Stimulated activated CD4-positive, alpha-beta T cell treated with anti-CD3 and anti-CD28 coated beads, TNF-alpha, amount 100 ng/mL, for 48 hours (primary cell): Measurements from ENCODE around the gene DERA.
"Not testable (repeated sequence)": the region's sequence is repeated elsewhere in the genome, so short reads cannot be mapped to it uniquely, and the experiment has no call there.

Source experiments
- DNase-seq, 3 donors: peaks; one replicate each; pipeline ENCODE4 v3.0.0-alpha.2; 2020; ENCODE audit warnings: low read depth in 3 of 3

DERA gene

DNA sequence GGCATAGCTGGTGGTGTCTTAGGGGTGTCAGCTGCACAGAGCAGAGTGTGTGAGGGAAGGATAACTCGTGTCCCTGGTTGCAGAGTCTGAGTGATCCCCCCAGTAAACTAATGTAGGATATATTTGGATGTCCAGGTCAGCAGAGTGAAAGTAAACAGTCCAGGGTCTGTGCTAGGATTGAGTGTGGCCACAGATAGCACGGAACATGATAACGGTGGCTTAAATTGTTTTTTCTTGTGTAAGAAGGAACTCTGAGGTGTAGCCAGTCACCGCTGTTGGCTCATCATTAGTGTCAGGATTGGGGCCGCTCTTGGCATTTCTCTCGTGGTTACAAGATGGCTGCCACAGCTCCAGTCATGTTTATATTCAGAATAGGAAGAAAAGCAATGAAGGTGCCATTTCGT lies 97.3 kb downstream of the DERA start:
- no peak for DNase-seq

DNA sequence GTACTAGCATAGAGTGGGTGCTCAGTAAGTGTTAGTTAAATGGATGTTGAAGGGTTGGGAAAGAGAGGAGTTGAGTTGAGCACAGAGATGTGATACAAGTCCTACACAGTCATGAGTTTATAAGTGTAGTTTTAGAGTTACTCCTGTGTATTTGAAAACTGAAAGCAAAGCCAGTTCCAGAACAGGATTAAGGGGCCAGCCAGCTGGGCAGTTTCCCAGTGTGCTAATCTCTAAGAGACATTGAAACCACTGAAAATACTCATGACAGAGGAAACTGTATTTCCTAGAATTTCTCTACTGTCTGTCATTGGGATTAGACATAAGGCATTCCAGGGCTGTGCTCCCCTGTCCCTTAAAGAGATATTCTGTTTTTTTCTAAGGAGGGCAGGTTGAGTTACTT lies 101.0 kb downstream of the DERA start:
- DNase-seq, result no peak

GRCh38 chr12:16013722-16014121 lies 102.6 kb downstream of the DERA start:
- DNase-seq, result not testable (repeated sequence)

DNA sequence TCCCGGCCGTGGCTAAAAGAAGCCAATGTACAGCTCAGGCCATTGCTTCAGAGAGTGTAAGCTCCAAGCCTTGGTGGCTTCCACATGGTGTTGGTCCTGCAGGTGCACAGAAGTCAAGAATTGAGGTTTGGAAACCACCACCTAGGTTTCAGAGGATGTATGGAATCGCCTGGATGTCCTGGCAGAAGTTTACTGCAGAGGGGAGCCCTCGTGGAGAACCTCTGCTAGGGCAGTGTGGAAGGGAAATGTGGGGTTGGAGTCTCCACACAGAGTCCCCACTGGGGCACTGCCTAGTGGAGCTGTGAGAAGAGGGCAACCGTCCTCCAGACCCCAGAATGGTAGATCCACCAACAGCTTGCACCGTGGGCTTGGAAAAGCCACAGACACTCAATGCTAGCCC lies 103.3 kb downstream of the DERA start:
- not testable (repeated sequence) for DNase-seq

GRCh38 chr12:16016748-16017147 lies 105.6 kb downstream of the DERA start:
- DNase-seq, result no peak

DNA sequence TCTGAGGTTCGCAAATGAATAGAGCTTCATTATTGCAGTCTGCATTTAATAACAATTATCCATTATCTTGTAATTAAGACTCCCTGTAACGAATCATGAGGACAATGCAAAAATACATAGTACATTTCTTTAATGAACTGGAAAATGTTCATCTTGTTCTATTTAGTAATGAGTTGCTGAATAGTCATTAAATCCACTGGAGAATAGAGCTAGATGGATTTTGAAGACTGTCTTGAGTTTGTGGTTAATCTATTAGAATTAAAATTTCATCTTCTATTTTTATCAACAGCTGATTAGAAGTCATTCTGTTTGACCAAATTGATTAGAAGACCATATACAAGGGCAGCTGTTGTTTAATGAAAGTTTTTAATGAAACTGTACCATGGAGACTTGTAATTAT lies 107.2 kb downstream of the DERA start:
- no peak for DNase-seq

- DNase-seq, result no peak
Observed at GRCh38 chr12:16019136-16019535, 108.0 kb downstream of the DERA start.

DNA sequence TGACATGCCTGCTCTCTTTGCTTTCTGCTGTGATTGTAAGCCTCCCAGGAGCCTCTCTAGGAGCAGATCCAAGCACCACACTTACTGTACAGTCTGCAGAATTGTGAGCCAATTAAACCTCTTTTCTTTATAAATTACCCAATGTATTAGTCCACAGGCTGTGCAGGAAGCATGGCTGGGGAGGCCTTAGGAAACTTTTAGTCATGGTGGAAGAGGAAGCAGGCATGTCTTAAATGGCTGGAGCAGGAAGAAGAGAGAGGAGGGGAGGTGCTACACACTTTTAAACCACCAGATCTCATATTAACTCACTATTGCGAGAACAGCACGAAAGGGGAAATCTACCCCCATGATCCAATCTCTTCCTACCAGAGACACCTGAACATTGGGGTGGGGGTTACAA lies 108.9 kb downstream of the DERA start:
- DNase-seq, result no peak

- no peak for DNase-seq
Observed at GRCh38 chr12:16021026-16021425, 109.9 kb downstream of the DERA start.

- DNase-seq, result no peak
Observed at GRCh38 chr12:16021676-16022075, 110.5 kb downstream of the DERA start.

DNA sequence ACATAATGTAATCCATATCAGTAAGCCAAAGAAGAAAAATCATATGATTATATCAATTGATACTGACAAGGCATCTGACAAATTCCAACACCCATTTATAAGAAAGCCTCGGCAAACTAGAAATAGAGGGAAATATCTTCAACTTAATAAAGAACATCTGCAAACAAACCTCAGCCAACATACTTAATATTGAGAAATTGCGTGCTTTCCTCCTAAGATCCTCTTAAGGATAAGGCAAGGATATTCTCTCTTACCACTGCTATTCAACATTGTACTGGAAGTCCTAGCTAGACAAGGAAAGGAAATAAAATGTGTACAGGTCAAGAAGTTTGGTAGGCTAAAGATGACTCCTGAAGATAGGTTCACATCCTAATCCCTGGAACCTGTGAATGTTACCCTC lies 115.9 kb downstream of the DERA start:
- no peak for DNase-seq

GRCh38 chr12:16030744-16031143 lies 119.6 kb downstream of the DERA start:
- DNase-seq, result no peak

GRCh38 chr12:16034136-16034817 lies 123.1 kb downstream of the DERA start:
- DNase-seq, result no peak

- DNase-seq, result no peak
Observed at GRCh38 chr12:16036073-16036472, 124.9 kb downstream of the DERA start.

DNA sequence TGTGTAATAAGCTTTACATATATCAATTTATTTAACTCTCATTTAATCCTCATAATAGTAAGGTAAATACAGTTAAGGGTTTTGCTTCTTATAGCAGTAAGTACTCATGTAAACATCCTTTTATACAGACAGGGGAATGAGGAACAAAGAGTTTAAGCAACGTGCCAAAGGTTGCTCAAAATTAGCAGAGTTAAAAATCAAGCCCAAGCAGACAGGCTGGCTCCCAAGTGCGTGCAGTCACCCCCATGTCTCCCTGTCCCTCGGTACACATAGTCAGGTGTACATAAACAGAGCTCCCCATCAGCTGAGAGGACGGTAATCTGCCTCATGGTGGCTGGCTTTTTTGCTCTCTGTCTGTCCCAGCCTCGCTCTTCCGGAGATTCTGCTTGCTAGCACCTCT lies 126.4 kb downstream of the DERA start:
- DNase-seq, result no peak

DNA sequence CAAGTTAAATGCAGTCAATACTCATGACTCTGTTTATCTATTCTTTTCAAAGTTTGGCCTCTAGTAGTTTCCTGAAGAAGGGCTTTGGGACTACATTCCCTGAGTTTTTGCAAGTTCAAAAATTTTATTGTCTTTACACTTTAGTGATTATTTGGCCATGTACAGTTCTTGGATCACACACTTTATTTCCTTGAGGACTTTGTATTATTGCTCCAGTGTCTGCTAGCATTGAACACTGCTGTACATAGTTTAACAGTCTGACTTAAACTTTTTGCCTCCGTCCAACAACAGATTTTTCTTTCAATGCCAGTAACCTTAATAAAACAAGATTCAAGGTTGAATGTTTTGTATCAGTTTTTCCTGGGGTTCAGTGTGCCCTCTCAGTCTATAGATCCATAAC lies 132.3 kb downstream of the DERA start:
- DNase-seq, result no peak

DNA sequence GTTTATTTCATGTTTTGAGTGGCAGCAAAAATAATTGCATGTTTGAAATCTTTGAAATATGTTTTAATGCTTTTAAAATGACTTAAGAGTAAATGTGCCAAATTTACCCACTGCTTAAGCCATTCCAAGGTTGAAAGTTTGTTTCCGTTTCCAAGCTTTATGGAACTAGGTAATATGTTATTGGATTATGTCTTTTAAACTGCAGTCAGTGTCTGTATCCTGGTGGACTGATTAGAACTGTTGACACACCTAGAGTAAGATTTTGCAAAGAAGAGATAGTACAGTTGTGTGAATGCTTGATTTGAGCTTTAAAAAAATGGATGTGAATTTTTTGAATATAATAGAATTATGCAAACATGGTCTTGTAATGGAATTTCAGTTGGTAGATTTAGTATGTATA lies 135.1 kb downstream of the DERA start:
- no peak for DNase-seq

DNA sequence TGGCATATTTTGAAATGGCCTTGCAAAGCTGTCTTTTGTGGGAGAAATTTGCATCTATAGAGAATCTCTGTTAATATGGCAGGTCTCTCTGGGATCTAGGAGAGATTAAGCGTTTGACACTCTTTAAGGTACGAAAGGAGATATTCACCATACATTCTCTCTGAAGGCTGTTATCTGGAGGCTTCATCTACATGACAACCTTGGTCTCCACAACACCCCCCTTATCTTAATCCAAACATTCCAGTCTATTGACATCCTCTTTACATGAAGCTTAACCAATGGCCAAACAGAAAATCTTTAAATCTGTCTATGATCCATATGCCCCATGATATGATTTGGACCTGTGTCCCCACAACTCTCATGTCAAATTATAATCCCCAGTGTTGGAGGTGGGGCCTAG lies 137.4 kb downstream of the DERA start:
- DNase-seq, result no peak

GRCh38 chr12:16056910-16057309 lies 145.8 kb downstream of the DERA start:
- DNase-seq, result no peak

DNA sequence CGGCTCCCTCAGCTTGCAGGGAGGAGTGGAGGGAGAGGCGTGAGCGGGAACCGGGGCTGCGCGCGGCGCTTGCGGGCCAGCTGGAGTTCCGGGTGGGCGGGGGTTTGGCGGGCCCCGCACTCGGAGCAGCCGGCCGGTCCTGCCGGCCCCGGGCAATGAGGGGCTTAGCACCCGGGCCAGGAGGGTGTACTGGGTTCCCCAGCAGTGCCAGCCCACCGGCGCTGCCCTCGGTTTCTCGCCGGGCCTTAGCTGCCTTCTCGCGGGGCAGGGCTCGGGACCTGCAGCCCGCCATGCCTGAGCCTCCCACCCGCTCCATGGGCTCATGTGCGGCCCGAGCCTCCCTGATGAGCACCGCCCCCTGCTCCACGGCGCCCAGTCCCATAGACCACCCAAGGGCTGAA lies 146.2 kb downstream of the DERA start:
- not testable (repeated sequence) for DNase-seq

- DNase-seq, result no peak
Observed at GRCh38 chr12:16062611-16063010, 151.5 kb downstream of the DERA start.

- no peak for DNase-seq
Observed at GRCh38 chr12:16063726-16064125, 152.6 kb downstream of the DERA start.

GRCh38 chr12:16070113-16070512 lies 159.0 kb downstream of the DERA start:
- no peak for DNase-seq

- DNase-seq, result no peak
Observed at GRCh38 chr12:16072678-16073077, 161.5 kb downstream of the DERA start.
